Measurements from ENCODE around the gene GRIP1. TPM values are rescaled to one million over a fixed set of nuclear protein-coding genes. Genes with fewer than 3 reads are reported as not detected.

The GRIP1 gene
- total and polyA plus RNA-seq, 2 experiments from 2014 or later: 5.1 to 13.7 TPM

GRCh38 chr12:66563220-66563619, 115.7 kb downstream of the GRIP1 start (continued):
- TF ChIP-seq CTCF (conservative IDR thresholded peaks at IDR 0.05; ENCODE audit: low read depth in 2 of 2) (no peak), CREB1 (CRISPR knock-in tag; IDR thresholded peaks at IDR 0.05; ENCODE audit: low read depth) (no peak), ZNF114 (CRISPR knock-in tag; IDR thresholded peaks at IDR 0.05) (no peak)

GRCh38 chr12:66555113-66555512, 123.8 kb downstream of the GRIP1 start:
- no peak for ATAC-seq
- H3K36me3 Mint-ChIP-seq (ENCODE audit: low read depth): no peaks in the 10 kb centered on the region

GRCh38 chr12:66552716-66553115, 126.2 kb downstream of the GRIP1 start:
- H3K36me3 Mint-ChIP-seq (ENCODE audit: low read depth): no peaks in the 10 kb centered on the region
- H2AFZ ChIP-seq: no peak overlapping the region
- no peaks in the 10 kb centered on the region for H3F3A ChIP-seq (replicated peaks; ENCODE audit: low read depth)
- ATAC-seq: no peak
- no peak overlapping the region for H3K4me2 ChIP-seq
- no peaks in the 10 kb centered on the region for H3K36me3 ChIP-seq (ENCODE audit: insufficient read depth)
- H3K9me3 Mint-ChIP-seq: no peaks in the 10 kb centered on the region
- no peaks in the 10 kb centered on the region for H3K79me2 ChIP-seq (replicated peaks; ENCODE audit: insufficient read depth)
- no peaks in the 10 kb centered on the region for H3K27me3 Mint-ChIP-seq (ENCODE audit: insufficient read depth, low read depth, poor library complexity)
- H3K4me3 Mint-ChIP-seq: no peak overlapping the region
- H3K4me1 Mint-ChIP-seq: 0 out of 3 replicates have a peak, but pooled peaks cover 2% of the 10 kb centered on the region
- H3K27me3 ChIP-seq (ENCODE audit: insufficient read depth): no peaks in the 10 kb centered on the region
- no peak for DNase-seq (ENCODE audit: low spot score)
- no peaks in the 10 kb centered on the region for H3K4me1 ChIP-seq (ENCODE audit: insufficient read depth)
- no peak overlapping the region for H3K27ac Mint-ChIP-seq
- H4K20me1 ChIP-seq (replicated peaks; ENCODE audit: insufficient read depth): no peaks in the 10 kb centered on the region
- no peak overlapping the region for H3K4me3 ChIP-seq
- peaks cover 13% of the 10 kb centered on the region for H3K9me2 ChIP-seq (ENCODE audit: insufficient read depth)
- no peak overlapping the region for H3K27ac ChIP-seq (ENCODE audit: low read depth)
- TF ChIP-seq ZNF462 (CRISPR knock-in tag; IDR thresholded peaks at IDR 0.05) (no peak), CREB1 (CRISPR knock-in tag; IDR thresholded peaks at IDR 0.05; ENCODE audit: low read depth) (no peak), STAT1 (IDR thresholded peaks at IDR 0.05; ENCODE audit: unreplicated experiment) (no peak)

More at GRCh38 chr12:66555113-66555512, 123.8 kb downstream of the GRIP1 start:
- Mint-ChIP-seq H3K4me3 (no peak overlapping the region), H3K9me3 (peaks cover 2% of the 10 kb centered on the region; the same call in 1 of the 3 replicates), H3K4me1 (0 out of 3 replicates have a peak, but pooled peaks cover 2% of the 10 kb centered on the region), H3K27me3 (ENCODE audit: insufficient read depth, low read depth, poor library complexity) (peaks cover 2% of the 10 kb centered on the region), H3K27ac (no peak overlapping the region)
- H3K79me2 ChIP-seq (replicated peaks; ENCODE audit: insufficient read depth): no peaks in the 10 kb centered on the region
- no peak for TF ChIP-seq ZNF331 (CRISPR knock-in tag; IDR thresholded peaks at IDR 0.05; ENCODE audit: low read depth)
- TF ChIP-seq CTCF (conservative IDR thresholded peaks at IDR 0.05; ENCODE audit: low read depth in 2 of 2): peak; percentile 42 to 55
- no peak for TF ChIP-seq EZH2 (IDR thresholded peaks at IDR 0.05; ENCODE audit: low read depth, unreplicated experiment)
- no peak for TF ChIP-seq STAT1 (IDR thresholded peaks at IDR 0.05; ENCODE audit: unreplicated experiment)
- no peak overlapping the region for H2AFZ ChIP-seq
- H3F3A ChIP-seq (replicated peaks; ENCODE audit: low read depth): no peaks in the 10 kb centered on the region
- peaks cover 9% of the 10 kb centered on the region for H3K9me2 ChIP-seq (ENCODE audit: insufficient read depth)
- DNase-seq (ENCODE audit: low spot score): peak; percentile 21
- no peak overlapping the region for H3K27ac ChIP-seq (ENCODE audit: low read depth)
- no peaks in the 10 kb centered on the region for H4K20me1 ChIP-seq (replicated peaks; ENCODE audit: insufficient read depth)
- H3K36me3 ChIP-seq (ENCODE audit: insufficient read depth): no peaks in the 10 kb centered on the region
- no peak overlapping the region for H3K4me3 ChIP-seq
- no peak overlapping the region for H3K4me2 ChIP-seq
- H3K27me3 ChIP-seq (ENCODE audit: insufficient read depth): no peaks in the 10 kb centered on the region
- H3K4me1 ChIP-seq (ENCODE audit: insufficient read depth): no peaks in the 10 kb centered on the region
